GM18868 (cell line): ENCODE results near the gene STK35.

Experiments
- ATAC-seq: cut with Tn5 transposase; IDR thresholded peaks from one replicate; pipeline ENCODE4 v1.9.1; 2021; ENCODE audit warnings: mild to moderate bottlenecking, moderate library complexity; ENCODE audit not compliant: unreplicated experiment

The STK35 gene

GRCh38 chr20:2101057-2101864 lies at the start of gene STK35:
STK35 (plus strand) TSS chr20:2101827; CDS start chr20:2101882, 55 bp downstream.
- peak; percentile 42 for ATAC-seq

DNA sequence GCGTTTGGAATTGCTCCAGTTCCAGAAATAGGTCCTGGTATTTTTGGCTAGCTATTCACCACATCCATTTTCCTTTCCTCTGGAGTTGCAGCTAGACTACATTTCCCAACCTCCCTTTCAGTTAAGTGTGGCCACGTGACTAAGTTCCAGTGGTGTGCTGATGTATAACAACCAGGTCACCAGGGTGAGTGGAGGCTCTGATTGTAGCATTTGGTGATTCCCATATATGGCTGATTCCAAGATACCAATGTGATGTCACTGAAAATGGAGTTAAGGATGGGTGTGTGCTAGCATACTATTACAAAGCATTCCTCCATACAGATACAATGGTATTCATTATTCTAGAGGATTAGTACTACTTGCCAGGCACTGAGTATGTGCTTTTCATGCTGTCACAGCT lies 49.7 kb upstream of the STK35 start:
- ATAC-seq = no peak

DNA sequence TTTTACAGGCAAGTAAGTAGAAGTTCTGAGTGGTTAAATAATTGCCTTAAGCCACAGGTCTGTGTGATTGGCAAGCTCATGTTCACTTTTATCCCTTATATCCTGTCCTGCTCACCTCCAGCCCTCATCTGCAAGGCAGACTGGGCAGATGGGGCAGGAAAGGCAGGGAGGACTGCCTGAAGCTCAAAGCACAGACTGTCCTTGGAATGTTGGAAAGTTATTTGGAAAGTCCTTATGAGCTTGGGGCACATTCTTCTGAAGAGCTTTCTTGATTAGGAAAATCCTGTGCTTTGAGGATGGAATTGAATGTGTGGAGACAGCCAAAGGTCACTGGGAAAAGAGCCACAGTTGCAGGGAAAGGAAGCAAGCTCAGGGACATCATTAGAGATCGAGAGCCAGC lies 48.9 kb upstream of the STK35 start:
- ATAC-seq = no peak

- ATAC-seq = no peak
Observed at GRCh38 chr20:2053615-2054014, 48.0 kb upstream of the STK35 start.

- no peak for ATAC-seq
Observed at GRCh38 chr20:2054911-2055310, 46.7 kb upstream of the STK35 start.

- no peak for ATAC-seq
Observed at GRCh38 chr20:2059411-2059810, 42.2 kb upstream of the STK35 start.

DNA sequence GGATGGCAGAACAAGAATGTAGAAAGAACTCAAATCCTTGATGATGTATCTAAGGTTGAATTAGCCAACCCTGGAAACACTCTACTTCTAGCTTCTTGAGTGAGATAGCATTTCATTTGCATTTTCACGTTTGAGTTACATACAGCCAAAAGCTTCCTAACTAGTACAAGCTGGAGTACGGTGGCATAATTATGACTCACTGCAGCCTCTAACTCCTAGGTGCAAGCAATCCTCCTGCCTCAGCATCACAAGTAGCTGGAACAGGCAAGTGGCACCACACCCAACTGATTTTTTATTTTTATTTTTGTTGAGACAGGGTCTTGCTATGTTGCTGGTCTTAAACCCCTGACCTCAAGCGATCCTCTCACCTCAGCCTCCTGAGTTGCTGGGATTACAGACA lies 36.5 kb upstream of the STK35 start:
- ATAC-seq = no peak

GRCh38 chr20:2066461-2067122 lies 35.0 kb upstream of the STK35 start:
- no peak for ATAC-seq

DNA sequence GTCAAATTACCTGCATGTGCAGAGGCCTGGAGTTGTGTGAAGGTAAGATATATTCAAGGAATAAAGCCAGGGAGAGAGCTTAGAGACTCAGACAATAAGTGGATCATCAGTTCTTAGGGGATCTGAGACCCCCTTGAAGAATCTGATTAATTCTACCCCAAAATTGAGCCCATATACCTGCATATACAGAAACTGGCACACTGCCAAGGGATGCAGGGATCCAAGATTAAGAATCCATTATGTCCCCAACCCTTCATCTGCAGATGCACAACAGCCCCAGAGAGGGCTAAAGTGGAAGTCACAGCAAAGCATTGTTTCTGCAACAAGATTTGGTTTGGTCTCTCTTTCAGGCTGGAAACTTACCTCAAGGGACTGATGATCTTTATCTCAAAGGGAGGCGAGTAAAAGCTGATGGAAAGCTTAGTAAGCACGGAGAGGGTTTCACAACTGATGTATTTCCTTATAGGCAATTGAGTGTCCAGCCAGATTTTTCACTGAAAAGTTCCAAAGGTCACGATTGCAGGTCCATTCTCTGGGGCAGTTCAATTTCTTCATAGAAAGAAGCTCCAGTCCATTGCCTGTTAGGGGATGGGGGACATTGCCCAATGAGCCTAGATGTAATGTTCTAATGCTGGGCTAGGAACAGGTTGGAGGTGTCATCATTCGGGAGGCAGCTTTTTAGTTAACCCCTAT lies 20.9 kb upstream of the STK35 start:
- ATAC-seq = no peak

DNA sequence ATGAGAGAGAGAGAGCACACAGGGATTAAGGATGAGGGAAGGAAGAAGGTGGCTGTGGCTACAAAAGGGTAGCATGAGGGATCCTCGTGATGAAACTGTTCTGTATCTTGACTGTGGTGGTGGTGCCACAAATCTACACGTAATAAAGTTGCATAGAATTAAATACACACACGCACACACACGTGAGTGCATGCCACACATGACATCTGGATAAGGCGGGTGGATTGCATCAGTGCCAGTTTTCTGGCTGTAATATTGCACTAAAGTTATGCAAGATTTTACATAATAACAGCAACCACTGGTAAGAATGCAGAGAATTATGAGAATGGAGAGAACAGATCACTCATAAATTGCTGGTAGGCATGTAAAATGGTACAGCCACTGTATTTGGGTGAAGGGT lies 16.9 kb upstream of the STK35 start:
- ATAC-seq = no peak

- no peak for ATAC-seq
Observed at GRCh38 chr20:2086177-2086979, 15.2 kb upstream of the STK35 start.

DNA sequence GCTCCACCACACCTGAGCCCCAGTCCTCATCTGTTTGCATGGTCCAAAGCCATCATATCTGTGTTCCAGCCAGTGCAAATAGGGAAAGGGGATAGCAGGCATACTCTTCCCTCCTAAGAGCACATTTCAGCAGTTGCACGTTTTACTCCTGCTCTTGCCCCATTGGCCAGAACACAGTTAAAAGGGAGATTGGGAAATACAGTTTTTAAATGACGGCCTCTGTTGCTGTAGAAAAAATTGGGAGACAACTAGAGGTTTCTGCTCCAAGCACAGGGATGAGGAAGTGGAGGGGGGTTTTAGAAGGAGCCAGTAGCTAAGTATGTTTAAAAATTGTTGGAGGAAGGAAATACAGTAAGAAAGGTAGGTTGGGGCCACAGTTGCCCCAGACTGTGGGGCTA lies 14.6 kb upstream of the STK35 start:
- ATAC-seq = no peak

DNA sequence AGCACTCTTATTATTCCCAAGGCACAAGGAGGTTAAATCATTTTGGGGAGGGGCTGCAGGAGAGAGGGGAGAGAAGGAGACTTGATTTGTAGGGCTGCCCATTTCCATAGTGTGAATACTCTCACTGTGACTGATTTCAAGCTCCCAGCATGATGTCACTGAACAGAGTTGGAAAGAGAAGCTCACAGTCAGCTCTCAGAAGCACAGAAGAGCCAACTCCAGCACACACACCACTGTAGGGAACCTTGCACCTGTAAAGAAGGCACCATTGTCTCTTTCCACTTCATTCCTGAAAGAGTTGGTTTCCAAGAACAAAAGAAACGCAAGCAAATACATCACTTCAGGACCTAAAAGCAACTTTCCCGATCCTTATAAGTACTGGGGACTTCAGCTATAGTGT lies 12.7 kb upstream of the STK35 start:
- ATAC-seq = no peak

GRCh38 chr20:2089447-2089846 lies 12.2 kb upstream of the STK35 start:
- no peak for ATAC-seq

GRCh38 chr20:2093159-2093781 lies 8.4 kb upstream of the STK35 start:
- ATAC-seq = no peak

- ATAC-seq = no peak
Observed at GRCh38 chr20:2093883-2094282, 7.7 kb upstream of the STK35 start.

- peak; percentile 79 for ATAC-seq
Observed at GRCh38 chr20:2101865-2102584, 398 bp downstream of the STK35 start.

DNA sequence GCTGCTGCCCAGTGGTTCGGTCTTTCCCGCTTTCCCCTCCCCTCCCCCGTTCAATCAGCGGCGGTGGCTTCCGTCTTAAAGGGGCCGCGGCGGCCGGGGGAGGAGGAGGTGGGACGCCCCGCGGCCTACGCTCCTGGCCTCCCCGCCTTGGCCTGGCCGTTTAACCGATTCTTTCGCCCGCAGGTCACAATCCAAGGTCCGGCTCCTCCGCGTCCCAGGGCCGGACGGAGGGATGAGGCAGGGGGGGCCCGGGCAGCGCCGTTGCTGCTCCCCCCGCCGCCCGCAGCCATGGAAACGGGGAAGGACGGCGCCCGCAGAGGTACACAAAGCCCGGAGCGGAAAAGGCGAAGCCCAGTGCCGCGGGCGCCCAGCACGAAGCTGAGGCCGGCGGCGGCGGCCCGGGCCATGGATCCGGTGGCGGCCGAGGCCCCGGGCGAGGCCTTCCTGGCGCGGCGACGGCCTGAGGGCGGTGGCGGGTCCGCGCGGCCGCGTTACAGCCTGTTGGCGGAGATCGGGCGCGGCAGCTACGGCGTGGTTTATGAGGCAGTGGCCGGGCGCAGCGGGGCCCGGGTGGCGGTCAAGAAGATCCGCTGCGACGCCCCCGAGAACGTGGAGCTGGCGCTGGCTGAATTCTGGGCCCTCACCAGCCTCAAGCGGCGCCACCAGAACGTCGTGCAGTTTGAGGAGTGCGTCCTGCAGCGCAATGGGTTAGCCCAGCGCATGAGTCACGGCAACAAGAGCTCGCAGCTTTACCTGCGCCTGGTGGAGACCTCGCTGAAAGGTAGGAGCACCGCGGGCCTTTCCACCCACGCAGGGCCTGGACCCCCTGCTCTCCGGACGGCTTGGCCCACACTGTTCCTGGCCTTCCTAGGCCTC lies 1.2 kb downstream of the STK35 start:
- peak; percentile 63 for ATAC-seq
